Small intestine (tissue), 7 donors: ENCODE data around the gene NPIPB2. TPM values are rescaled to one million over a fixed set of nuclear protein-coding genes. Genes with fewer than 3 reads are reported as not detected.
"Not testable (repeated sequence)": the region's sequence is repeated elsewhere in the genome, so short reads cannot be mapped to it uniquely, and the experiment has no call there.

Experiments
- DNase-seq, 2 donors: peaks; one replicate each; pipeline versions ENCODE4 v3.0.0 to v3.0.0-alpha.2; 2013
- FAIRE-seq: peaks from 2 replicates; lab custom pipeline; 2012; peaks lifted over from hg19 to GRCh38; lab: Jason Lieb, UNC
- H3K27ac ChIP-seq, 3 donors: one replicate each; pipeline ENCODE4 v1.5.1; 2013; ENCODE audit warnings: low read length in 2 of 3, mild to moderate bottlenecking in 2 of 3, control low read depth in 1 of 3, inconsistent platforms in 1 of 3, low read depth in 1 of 3, moderate library complexity in 1 of 3
- H3K27me3 ChIP-seq, 3 donors: one replicate each; pipeline ENCODE4 v1.6.1; 2013; ENCODE audit warnings: low read length in 3 of 3, inconsistent platforms in 1 of 3; ENCODE audit not compliant: control insufficient read depth in 3 of 3, insufficient read depth in 3 of 3
- H3K36me3 ChIP-seq, 3 donors: one replicate each; pipeline ENCODE4 v1.6.1; 2013; ENCODE audit warnings: low read length in 3 of 3, inconsistent platforms in 1 of 3, low read depth in 1 of 3, mild to moderate bottlenecking in 1 of 3, moderate library complexity in 1 of 3; ENCODE audit not compliant: control insufficient read depth in 3 of 3, insufficient read depth in 2 of 3
- H3K4me1 ChIP-seq, 3 donors: one replicate each; pipeline ENCODE4 v1.6.1; 2013; ENCODE audit warnings: low read length in 2 of 3, inconsistent platforms in 1 of 3, low read depth in 1 of 3, mild to moderate bottlenecking in 1 of 3, moderate library complexity in 1 of 3; ENCODE audit not compliant: control insufficient read depth in 3 of 3, insufficient read depth in 2 of 3
- H3K4me3 ChIP-seq, 3 donors: one replicate each; pipeline ENCODE4 v1.5.1; 2013; ENCODE audit warnings: low read length in 3 of 3, control low read depth in 1 of 3, inconsistent platforms in 1 of 3, low read depth in 1 of 3, mild to moderate bottlenecking in 1 of 3, moderate library complexity in 1 of 3
- H3K9me3 ChIP-seq, 2 donors: one replicate each; pipeline ENCODE4 v1.6.1; 2013; ENCODE audit warnings: low read depth in 1 of 2, low read length in 1 of 2; ENCODE audit not compliant: control insufficient read depth in 2 of 2, insufficient read depth in 1 of 2
- WGBS, 3 donors: extraction: QIAGEN DNeasy Blood & Tissue Kit; methylation state at CpG; one replicate each; pipeline ENCODE4 v1.1.7; 2013; 5-methylcytosine and 5-hydroxymethylcytosine counted together
- polyA plus RNA-seq, 4 donors: library from polyadenylated mRNA; stranded (reverse) in 3 of 4; unstranded in 1 of 4; fragments of 200-250 nt in 3 of 4; fragments of 120-200 nt in 1 of 4; gene quantifications; one replicate each; pipeline versions ENCODE4 v1.2.1 to v1.2.3, GENCODE V29; 2013
- donor health status: healthy with polysubstance abuse.
- donor health status: control.
- donor health status: control.
- donor health status: Bipolar disorder and iron deficiency.
- donor health status: healthy.

NPIPB2 gene
- polyA plus RNA-seq, 4 donors = 5.1 to 25.3 (median 5.5) TPM; not detected in 1

- FAIRE-seq (no peak), DNase-seq (no peak)
- no peaks in the 10 kb centered on the region for H3K4me1 ChIP-seq
- no peaks in the 10 kb centered on the region for H3K27me3 ChIP-seq
- H3K9me3 ChIP-seq = no peaks in the 10 kb centered on the region
- H3K27ac ChIP-seq = no peak overlapping the region
- no peak overlapping the region for H3K4me3 ChIP-seq
- H3K36me3 ChIP-seq = no peaks in the 10 kb centered on the region
- WGBS, 3 donors = 82 to 84% (median 83%) methylated on average over 7 of the region's 7 CpGs
Observed at GRCh38 chr16:11966173-11966572, 24.3 kb upstream of the NPIPB2 start.

DNA sequence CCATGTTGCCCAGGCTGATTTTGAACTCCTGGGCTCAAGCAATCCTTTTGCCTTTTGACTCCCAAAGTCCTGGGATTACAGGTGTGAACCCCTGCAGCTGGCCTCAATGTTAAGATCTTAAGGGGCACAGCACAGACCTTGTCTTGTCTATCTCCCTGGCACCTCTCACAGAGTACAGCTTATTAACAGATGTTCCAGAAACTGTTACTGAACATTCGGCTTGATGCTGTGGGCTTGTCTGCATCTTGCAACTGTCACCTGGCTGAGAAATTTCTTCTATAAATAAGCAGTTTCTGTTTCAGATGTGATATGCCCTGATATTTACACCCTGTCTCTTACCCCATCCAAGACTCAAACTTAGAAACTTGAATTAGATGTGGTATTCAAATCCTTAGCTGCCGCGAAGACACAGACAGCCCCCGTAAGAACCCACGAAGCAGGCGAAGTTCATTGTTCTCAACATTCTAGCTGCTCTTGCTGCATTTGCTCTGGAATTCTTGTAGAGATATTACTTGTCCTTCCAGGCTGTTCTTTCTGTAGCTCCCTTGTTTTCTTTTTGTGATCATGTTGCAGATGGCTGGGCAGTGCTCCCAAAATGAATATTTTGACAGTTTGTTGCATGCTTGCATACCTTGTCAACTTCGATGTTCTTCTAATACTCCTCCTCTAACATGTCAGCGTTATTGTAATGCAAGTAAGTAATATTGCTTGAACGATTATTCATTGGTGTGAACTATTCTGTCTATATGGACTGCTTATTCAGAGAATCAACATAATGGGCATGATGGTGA lies 23.1 kb upstream of the NPIPB2 start, which contains the start of gene TNFRSF17:
TSS of gene TNFRSF17 (plus strand) at position 450 of the 791 bp plus-strand sequence. CDS start at position 565, 115 bp downstream.
- 68 to 77% (median 76%) methylated on average over 9 of the region's 9 CpGs for WGBS, 3 donors
- Histone ChIP-seq H3K27me3 (no peaks in the 10 kb centered on the region), H3K36me3 (no peaks in the 10 kb centered on the region), H3K4me3 (no peak within 1 kb of the TSS), H3K4me1 (no peaks in the 10 kb centered on the region), H3K9me3 (no peaks in the 10 kb centered on the region), H3K27ac (peak within 1 kb of the TSS in 1 of 3 donors; percentile 74)
- FAIRE-seq = no peak
- no peak for DNase-seq

DNA sequence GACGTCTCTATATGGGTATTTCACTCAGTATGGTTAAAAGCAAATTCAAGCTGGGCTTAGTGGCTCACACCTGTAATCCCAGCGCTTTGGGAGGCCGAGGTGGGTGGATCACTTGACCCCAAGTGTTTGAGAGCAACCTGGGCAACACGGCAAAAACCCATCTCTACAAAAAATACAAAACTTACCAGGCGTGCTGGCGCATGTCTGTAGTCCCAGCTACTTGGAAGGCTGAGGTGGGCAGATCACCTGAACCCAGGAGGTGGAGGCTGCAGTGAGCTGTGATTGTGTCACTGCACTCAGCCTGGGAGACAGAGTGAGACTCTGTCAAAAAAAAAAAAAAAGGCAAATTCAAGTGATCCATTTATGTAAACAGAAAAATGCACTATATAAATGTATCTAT lies 21.9 kb upstream of the NPIPB2 start:
- FAIRE-seq (no peak), DNase-seq (no peak)
- no peak overlapping the region for H3K4me3 ChIP-seq
- no peaks in the 10 kb centered on the region for H3K4me1 ChIP-seq
- WGBS, 3 donors = 89 to 94% (median 91%) methylated on average over 6 of the region's 6 CpGs
- no peaks in the 10 kb centered on the region for H3K36me3 ChIP-seq
- H3K9me3 ChIP-seq = no peaks in the 10 kb centered on the region
- no peaks in the 10 kb centered on the region for H3K27me3 ChIP-seq
- H3K27ac ChIP-seq = no peak overlapping the region

- H3K36me3 ChIP-seq, DNase-seq, H3K9me3 ChIP-seq, H3K4me3 ChIP-seq, H3K4me1 ChIP-seq, H3K27me3 ChIP-seq, H3K27ac ChIP-seq, FAIRE-seq: not testable (repeated sequence)
- WGBS, 3 donors = 90 to 95% (median 91%) methylated on average over 11 of the region's 11 CpGs
Observed at GRCh38 chr16:11962978-11963377, 21.1 kb upstream of the NPIPB2 start.

GRCh38 chr16:11962457-11962856 lies 20.6 kb upstream of the NPIPB2 start:
- not testable (repeated sequence) for H3K27ac ChIP-seq, H3K27me3 ChIP-seq, H3K4me1 ChIP-seq, FAIRE-seq, H3K36me3 ChIP-seq, H3K4me3 ChIP-seq, DNase-seq, H3K9me3 ChIP-seq
- WGBS, 3 donors = 86 to 91% (median 89%) methylated on average over 5 of the region's 5 CpGs

GRCh38 chr16:11957591-11958395 lies 15.9 kb upstream of the NPIPB2 start:
- 89 to 93% (median 92%) methylated on average over 10 of the region's 10 CpGs for WGBS, 3 donors
- FAIRE-seq (no peak), DNase-seq (no peak)
- Histone ChIP-seq H3K4me1 (no peaks in the 10 kb centered on the region), H3K27ac (no peak overlapping the region), H3K36me3 (no peaks in the 10 kb centered on the region), H3K27me3 (no peaks in the 10 kb centered on the region), H3K4me3 (no peak overlapping the region), H3K9me3 (no peaks in the 10 kb centered on the region)

GRCh38 chr16:11956558-11956957 lies 14.7 kb upstream of the NPIPB2 start:
- 94 to 100% (median 96%) methylated on average over 2 of the region's 2 CpGs for WGBS, 3 donors
- H3K4me3 ChIP-seq = no peak overlapping the region
- DNase-seq (no peak), FAIRE-seq (no peak)
- no peaks in the 10 kb centered on the region for H3K9me3 ChIP-seq
- no peaks in the 10 kb centered on the region for H3K4me1 ChIP-seq
- no peak overlapping the region for H3K27ac ChIP-seq
- H3K27me3 ChIP-seq = no peaks in the 10 kb centered on the region
- H3K36me3 ChIP-seq = no peaks in the 10 kb centered on the region

DNA sequence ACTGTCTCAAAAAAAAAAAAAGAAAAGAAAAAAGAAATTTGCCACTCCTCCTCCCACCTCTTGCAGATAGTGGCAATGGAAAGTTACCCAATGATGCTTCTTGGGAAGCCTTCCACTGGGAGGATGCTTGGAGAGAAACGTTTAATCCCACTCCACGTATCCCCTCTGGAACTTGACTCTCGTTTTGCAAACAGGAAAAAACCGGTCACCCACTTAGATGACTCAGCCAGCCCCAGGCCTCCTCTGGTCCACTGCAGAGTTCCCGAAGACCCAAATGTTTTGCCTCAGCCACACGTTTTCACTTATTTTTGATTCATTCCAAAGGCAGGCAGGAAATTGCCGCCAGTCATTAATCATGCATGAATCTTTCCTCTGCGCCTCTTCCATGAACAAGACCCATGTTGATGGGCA lies 13.9 kb upstream of the NPIPB2 start:
- Histone ChIP-seq H3K4me3 (no peak overlapping the region), H3K4me1 (no peaks in the 10 kb centered on the region), H3K9me3 (no peaks in the 10 kb centered on the region), H3K27me3 (no peaks in the 10 kb centered on the region), H3K36me3 (no peaks in the 10 kb centered on the region), H3K27ac (no peak overlapping the region)
- FAIRE-seq = no peak
- no peak for DNase-seq
- 67 to 83% (median 72%) methylated on average over 8 of the region's 8 CpGs for WGBS, 3 donors
